Spleen (tissue), 11 donors: Measurements from ENCODE around the gene GNAT1. TPM values are rescaled to one million over a fixed set of nuclear protein-coding genes. Genes with fewer than 3 reads are reported as not detected.

Experiments used
- DNase-seq: peaks from one replicate; pipeline ENCODE4 v3.0.0-alpha.2; 2020
- H3K27ac ChIP-seq, 8 donors: fragments of 200-600 bp; sonication (generic) in 7 of 8; 1 replicate in 4 of 8; 2 replicates in 4 of 8; pipeline versions ENCODE4 v1.5.0 to v1.8.0; 2016 to 2021; ENCODE audit warnings: inconsistent platforms in 4 of 8, mild to moderate bottlenecking in 4 of 8, moderate library complexity in 1 of 8
- H3K27me3 ChIP-seq, 7 donors: fragments of 200-600 bp; sonication (generic) in 6 of 7; replicated peaks in 1 of 7; 1 replicate in 4 of 7; 2 replicates in 3 of 7; pipeline versions ENCODE4 v1.5.0 to v1.8.0; 2016 to 2021; ENCODE audit warnings: inconsistent platforms in 3 of 7, mild to moderate bottlenecking in 1 of 7
- H3K36me3 ChIP-seq, 6 donors: fragments of 200-600 bp; sonication (generic) in 5 of 6; 1 replicate in 4 of 6; 2 replicates in 2 of 6; pipeline versions ENCODE4 v1.5.0 to v1.8.0; 2016 to 2021; ENCODE audit warnings: inconsistent platforms in 2 of 6
- H3K4me1 ChIP-seq, 6 donors: fragments of 200-600 bp; sonication (generic) in 5 of 6; 1 replicate in 3 of 6; 2 replicates in 3 of 6; pipeline versions ENCODE4 v1.5.0 to v1.8.0; 2016 to 2021; ENCODE audit warnings: inconsistent platforms in 3 of 6
- H3K4me3 ChIP-seq, 8 donors: fragments of 200-600 bp; sonication (generic) in 7 of 8; 1 replicate in 4 of 8; 2 replicates in 4 of 8; pipeline versions ENCODE4 v1.5.0 to v1.8.0; 2016 to 2021; ENCODE audit warnings: inconsistent platforms in 4 of 8, mild to moderate bottlenecking in 4 of 8, moderate library complexity in 2 of 8
- H3K9me3 ChIP-seq, 8 donors: fragments of 200-600 bp; sonication (generic) in 7 of 8; 1 replicate in 4 of 8; 2 replicates in 4 of 8; pipeline versions ENCODE4 v1.5.0 to v1.8.0; 2016 to 2021; ENCODE audit warnings: inconsistent platforms in 4 of 8
- CTCF ChIP-seq, 11 experiments: fragments of 200-600 bp in 7 of 11; fragments of 450-650 bp in 4 of 11; sonication (generic) in 4 of 11; IDR thresholded peaks in 8 of 11; conservative IDR thresholded peaks in 3 of 11; 1 replicate in 7 of 11; 2 replicates in 4 of 11; pipeline versions ENCODE4 v1.4.0 to v1.8.0; 2016 to 2021; ENCODE audit warnings: antibody characterized with exemption in 11 of 11, inconsistent platforms in 4 of 11, mild to moderate bottlenecking in 1 of 11
- POLR2A ChIP-seq, 3 donors: fragments of 450-650 bp; IDR thresholded peaks; one replicate each; pipeline ENCODE4 v1.5.1; 2017; ENCODE audit warnings: antibody characterized with exemption in 3 of 3, mild to moderate bottlenecking in 1 of 3
- POLR2AphosphoS5 ChIP-seq, 3 donors: sonication (generic); formaldehyde crosslinking; IDR thresholded peaks; one replicate each; pipeline ENCODE4 v1.5.1; 2017; ENCODE audit warnings: antibody characterized with exemption in 3 of 3
- WGBS, 5 donors: extraction: QIAGEN DNeasy Blood & Tissue Kit in 3 of 5; methylation state at CpG; one replicate each; pipeline versions ENCODE4 v1.1.5 to v1.1.7; 2013 to 2018; 5-methylcytosine and 5-hydroxymethylcytosine counted together
- intact Hi-C: fragments of 100-400 bp; cut with DNase I; formaldehyde crosslinking; loops from one replicate; pipeline ENCODE4 v1.15.0; 2023; ENCODE audit warnings: low total_unique reads
- polyA plus RNA-seq, 3 donors: library from polyadenylated mRNA; stranded (reverse); fragments of 200-250 nt; gene quantifications; one replicate each; pipeline ENCODE4 v1.2.1, GENCODE V29; 2013
- total RNA-seq, 7 donors: library from RNA; depleted of rRNA in 3 of 7; stranded (reverse); fragments of >200 nt in 3 of 7; fragmentation: NEBNext Ultra II Directional in 4 of 7; extraction: Animal tissue kit (Norgen Biotek cat#: 25700) in 4 of 7; gene quantifications; one replicate each; pipeline versions ENCODE4 v1.1.0 to v1.2.1, GENCODE V29; 2016 to 2021
- donor health status: healthy with polysubstance abuse.
- donor health status: DM: no; HTN: no; CAD: no; lungs with moderate emphysema.
- donor health status: DM: no; HTN: no; CAD: no.
- donor health status: Bipolar disorder and iron deficiency.
- donor health status: healthy.
- donor health status: DM: no; HTN: no; CAD: no.
- donor health status: DM: yes; HTN: yes; CAD: no.

Gene GNAT1
- total and polyA plus RNA-seq, 10 donors, result 0.05 to 0.44 (median 0.18) TPM; not detected in 7

GRCh38 chr3:50230104-50230793, 38.8 kb downstream of the GNAT1 start:
- peak; percentile 81 for DNase-seq
- Histone ChIP-seq H3K36me3 (no peaks in the 10 kb centered on the region), H3K4me1 (peaks cover 9 to 81% (median 59%) of the 10 kb centered on the region in 6 donors), H3K27ac (peak overlapping the region in 7 of 8 donors; percentile 23 to 92 (median 55)), H3K4me3 (peak overlapping the region in 1 of 8 donors; percentile 39), H3K27me3 (no peaks in the 10 kb centered on the region), H3K9me3 (no peaks in the 10 kb centered on the region)
- 50 to 71% (median 64%) methylated on average over 7 to 8 of the region's 8 CpGs for WGBS, 5 donors
- intact Hi-C loops, result loop anchor here (10.0 kb wide), 1 partner anchor 95 kb away; the partner anchor contains the start of genes HYAL2 and TUSC2
- no peak for TF ChIP-seq CTCF (IDR thresholded peaks at IDR 0.05 in 8 of 11, conservative IDR thresholded peaks at IDR 0.05 in 3 of 11)
- no peak for TF ChIP-seq POLR2A (IDR thresholded peaks at IDR 0.05)
- no peak for TF ChIP-seq POLR2AphosphoS5 (IDR thresholded peaks at IDR 0.05)

DNA sequence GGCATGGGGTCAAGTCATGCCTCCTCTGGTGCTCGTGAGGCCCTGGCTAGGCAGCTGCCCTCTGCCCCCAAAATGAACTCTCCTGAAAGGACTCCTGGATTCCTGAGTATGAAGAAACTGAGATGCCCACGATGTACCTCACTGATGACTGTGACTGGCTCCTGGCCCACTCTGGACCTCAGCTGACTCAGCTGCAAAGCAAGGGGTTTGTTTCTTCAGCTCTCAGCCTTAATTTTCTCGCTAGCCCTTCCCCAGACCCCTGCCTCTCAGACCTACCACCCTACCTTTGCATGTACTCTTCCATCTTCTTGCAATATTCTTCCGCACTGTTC, 39.4 kb downstream of the GNAT1 start:
- peaks cover 11 to 84% (median 61%) of the 10 kb centered on the region in 6 donors for H3K4me1 ChIP-seq
- peak overlapping the region in 1 of 8 donors; percentile 39 for H3K4me3 ChIP-seq
- no peak for DNase-seq
- WGBS, 5 donors, result 83 to 93% (median 87%) methylated on average over 4 of the region's 4 CpGs
- no peaks in the 10 kb centered on the region for H3K36me3 ChIP-seq
- H3K9me3 ChIP-seq, result no peaks in the 10 kb centered on the region
- intact Hi-C loops, result loop anchor here (10.0 kb wide), 1 partner anchor 94 kb away; the partner anchor contains the start of genes HYAL2 and TUSC2
- TF ChIP-seq POLR2AphosphoS5 (IDR thresholded peaks at IDR 0.05) (no peak), CTCF (IDR thresholded peaks at IDR 0.05 in 8 of 11, conservative IDR thresholded peaks at IDR 0.05 in 3 of 11) (no peak), POLR2A (IDR thresholded peaks at IDR 0.05) (no peak)
- H3K27me3 ChIP-seq, result no peaks in the 10 kb centered on the region
- peak overlapping the region in 5 of 8 donors; percentile 54 to 92 (median 62) for H3K27ac ChIP-seq

GRCh38 chr3:50231581-50231980, 40.2 kb downstream of the GNAT1 start:
- no peak overlapping the region for H3K27ac ChIP-seq
- H3K27me3 ChIP-seq, result no peaks in the 10 kb centered on the region
- intact Hi-C loops, result loop anchor here (10.0 kb wide), 1 partner anchor 93 kb away; the partner anchor contains the start of genes HYAL2 and TUSC2
- 76 to 94% (median 89%) methylated on average over 5 of the region's 5 CpGs for WGBS, 5 donors
- no peaks in the 10 kb centered on the region for H3K36me3 ChIP-seq
- no peak overlapping the region for H3K4me3 ChIP-seq
- peaks cover 9 to 76% (median 53%) of the 10 kb centered on the region in 6 donors for H3K4me1 ChIP-seq
- DNase-seq, result no peak
- TF ChIP-seq CTCF (IDR thresholded peaks at IDR 0.05 in 8 of 11, conservative IDR thresholded peaks at IDR 0.05 in 3 of 11), result no peak
- no peak for TF ChIP-seq POLR2AphosphoS5 (IDR thresholded peaks at IDR 0.05)
- H3K9me3 ChIP-seq, result no peaks in the 10 kb centered on the region

DNA sequence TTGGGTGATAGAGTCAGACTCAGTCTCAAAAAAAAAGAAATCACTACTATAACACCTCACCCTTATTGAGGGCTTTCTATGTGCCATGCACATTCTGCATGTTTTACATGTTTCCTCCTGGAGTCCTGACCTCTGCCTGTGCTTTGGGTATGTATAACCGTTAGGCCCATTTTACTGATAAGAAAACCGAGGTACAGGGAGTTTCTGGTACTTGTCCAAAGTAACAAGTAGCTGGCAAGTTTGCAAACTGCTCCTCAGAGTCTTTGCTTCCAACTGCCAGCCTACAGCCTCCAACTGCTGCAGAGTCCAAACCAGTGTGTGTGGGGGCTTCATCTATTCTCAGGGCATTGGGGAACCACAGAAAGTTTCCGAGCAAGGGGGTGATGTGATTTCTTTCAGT, 40.9 kb downstream of the GNAT1 start:
- Histone ChIP-seq H3K27ac (no peak overlapping the region), H3K9me3 (no peaks in the 10 kb centered on the region), H3K27me3 (no peaks in the 10 kb centered on the region), H3K36me3 (no peaks in the 10 kb centered on the region), H3K4me1 (peaks cover 4 to 69% (median 47%) of the 10 kb centered on the region in 6 donors), H3K4me3 (no peak overlapping the region)
- no peak for DNase-seq
- 82 to 89% (median 87%) methylated on average over 3 of the region's 3 CpGs for WGBS, 5 donors
- intact Hi-C loops, result loop anchor here (10.0 kb wide), 1 partner anchor 92 kb away; the partner anchor contains the start of genes HYAL2 and TUSC2
- no peak for TF ChIP-seq POLR2A (IDR thresholded peaks at IDR 0.05)
- no peak for TF ChIP-seq POLR2AphosphoS5 (IDR thresholded peaks at IDR 0.05)
- TF ChIP-seq CTCF (IDR thresholded peaks at IDR 0.05 in 8 of 11, conservative IDR thresholded peaks at IDR 0.05 in 3 of 11), result no peak
